H9 (cell line): ENCODE results near the gene DSTN. TPM values are rescaled to one million over a fixed set of nuclear protein-coding genes. Genes with fewer than 3 reads are reported as not detected.

Source experiments
- DNase-seq: peaks from one replicate; pipeline ENCODE4 v3.0.0-alpha.2; 2017
- H2AFZ ChIP-seq: one replicate; pipeline ENCODE4 v1.6.1; 2013; ENCODE audit warnings: mild to moderate bottlenecking, low read length, control low read depth, moderate library complexity
- H2AK5ac ChIP-seq: 2 replicates; pipeline ENCODE4 v1.6.1; 2013; ENCODE audit warnings: low read length, control low read depth, mixed read lengths; ENCODE audit not compliant: insufficient read length
- H2BK120ac ChIP-seq: one replicate; pipeline ENCODE4 v1.6.1; 2013; ENCODE audit warnings: low read depth, mild to moderate bottlenecking, low read length, control low read depth, inconsistent platforms; ENCODE audit not compliant: poor library complexity, severe bottlenecking
- H2BK12ac ChIP-seq: 2 replicates; pipeline ENCODE4 v1.6.1; 2013; ENCODE audit warnings: low read length, control low read depth, mixed read lengths, low read depth; ENCODE audit not compliant: insufficient read length
- H2BK15ac ChIP-seq: 2 replicates; pipeline ENCODE4 v1.6.1; 2013; ENCODE audit warnings: low read depth, low read length, control low read depth
- H2BK20ac ChIP-seq: one replicate; pipeline ENCODE4 v1.6.1; 2013; ENCODE audit warnings: low read depth, mild to moderate bottlenecking, low read length, control low read depth, inconsistent platforms; ENCODE audit not compliant: poor library complexity, severe bottlenecking
- H2BK5ac ChIP-seq: 2 replicates; pipeline ENCODE4 v1.6.1; 2013; ENCODE audit warnings: low read length, control low read depth, mixed read lengths; ENCODE audit not compliant: insufficient read length
- H3K14ac ChIP-seq: 2 replicates; pipeline ENCODE4 v1.6.1; 2013; ENCODE audit warnings: low read length, control low read depth; ENCODE audit not compliant: insufficient read depth
- H3K18ac ChIP-seq: 2 replicates; pipeline ENCODE4 v1.6.1; 2013; ENCODE audit warnings: low read depth, mild to moderate bottlenecking, mixed read lengths, low read length, control low read depth; ENCODE audit not compliant: insufficient read length
- H3K23ac ChIP-seq: 2 replicates; pipeline ENCODE4 v1.6.1; 2013; ENCODE audit warnings: low read length, control low read depth, mixed read lengths, low read depth; ENCODE audit not compliant: insufficient read length
- H3K23me2 ChIP-seq: 2 replicates; pipeline ENCODE4 v1.6.1; 2013; ENCODE audit warnings: low read depth, mild to moderate bottlenecking, mixed read lengths, low read length, control low read depth; ENCODE audit not compliant: insufficient read length, poor library complexity, severe bottlenecking
- H3K27ac ChIP-seq: 2 replicates; pipeline ENCODE4 v1.5.1; 2013; ENCODE audit warnings: low read length, control low read depth, mixed read lengths, low read depth; ENCODE audit not compliant: insufficient read length
- H3K27me3 ChIP-seq: 2 replicates; pipeline ENCODE4 v1.6.1; 2013; ENCODE audit warnings: low read length, control low read depth, inconsistent platforms; ENCODE audit not compliant: insufficient read depth
- H3K4ac ChIP-seq: 2 replicates; pipeline ENCODE4 v1.6.1; 2013; ENCODE audit warnings: low read depth, mild to moderate bottlenecking, control low read depth, inconsistent platforms, low read length, moderate library complexity
- H3K4me1 ChIP-seq: 2 replicates; pipeline ENCODE4 v1.6.1; 2013; ENCODE audit warnings: low read length, control low read depth, inconsistent platforms; ENCODE audit not compliant: insufficient read depth
- H3K4me2 ChIP-seq: 2 replicates; pipeline ENCODE4 v1.6.1; 2013; ENCODE audit warnings: low read length, control low read depth, mixed read lengths; ENCODE audit not compliant: insufficient read length, insufficient read depth
- H3K56ac ChIP-seq: 2 replicates; pipeline ENCODE4 v1.6.1; 2013; ENCODE audit warnings: low read depth, mild to moderate bottlenecking, mixed read lengths, low read length, control low read depth; ENCODE audit not compliant: insufficient read length
- H3K79me1 ChIP-seq: 2 replicates; pipeline ENCODE4 v1.6.1; 2013; ENCODE audit warnings: low read depth, mild to moderate bottlenecking, moderate library complexity, low read length, control low read depth, inconsistent platforms; ENCODE audit not compliant: insufficient read depth, poor library complexity, severe bottlenecking
- H3K79me2 ChIP-seq: 2 replicates; pipeline ENCODE4 v1.6.1; 2013; ENCODE audit warnings: low read length, control low read depth, inconsistent platforms; ENCODE audit not compliant: insufficient read depth
- H3K9ac ChIP-seq: 2 replicates; pipeline ENCODE4 v1.6.1; 2013; ENCODE audit warnings: low read length, control low read depth, mixed read lengths; ENCODE audit not compliant: insufficient read length; ENCODE audit errors: extremely low read depth
- H3K9me3 ChIP-seq: one replicate; pipeline ENCODE4 v1.6.1; 2013; ENCODE audit warnings: low read depth, low read length, inconsistent platforms; ENCODE audit not compliant: control insufficient read depth
- H3T11ph ChIP-seq: one replicate; pipeline ENCODE4 v1.6.1; 2013; ENCODE audit warnings: mild to moderate bottlenecking, low read length, control low read depth, inconsistent platforms
- H4K20me1 ChIP-seq: one replicate; pipeline ENCODE4 v1.6.1; 2013; ENCODE audit not compliant: control insufficient read depth, insufficient read length, insufficient read depth
- H4K5ac ChIP-seq: 2 replicates; pipeline ENCODE4 v1.6.1; 2013; ENCODE audit warnings: low read depth, mild to moderate bottlenecking, mixed read lengths, low read length, control low read depth; ENCODE audit not compliant: insufficient read length
- H4K8ac ChIP-seq: replicated peaks from 2 replicates; pipeline ENCODE4 v1.6.1; 2013; ENCODE audit warnings: low read length, control low read depth, mixed read lengths, low read depth; ENCODE audit not compliant: insufficient read length
- H4K91ac ChIP-seq: 2 replicates; pipeline ENCODE4 v1.6.1; 2013; ENCODE audit warnings: low read depth, mild to moderate bottlenecking, moderate library complexity, mixed read lengths, low read length, control low read depth; ENCODE audit not compliant: insufficient read length
- H3K27ac Mint-ChIP-seq, 3 experiments: 2 replicates in 2 of 3; 3 replicates in 1 of 3; pipeline ENCODE4 v1.8.0; 2020 to 2021; ENCODE audit warnings: mixed read lengths in 3 of 3, mild to moderate bottlenecking in 1 of 3, moderate library complexity in 1 of 3
- H3K27me3 Mint-ChIP-seq: 2 replicates; pipeline ENCODE4 v1.8.0; 2021; ENCODE audit warnings: low read depth, mild to moderate bottlenecking, moderate library complexity, mixed read lengths
- H3K36me3 Mint-ChIP-seq, 3 experiments: 2 replicates in 2 of 3; 3 replicates in 1 of 3; pipeline ENCODE4 v1.8.0; 2020 to 2021; ENCODE audit warnings: low read depth in 3 of 3, mixed read lengths in 3 of 3; ENCODE audit not compliant: insufficient read depth in 1 of 3
- H3K4me1 Mint-ChIP-seq, 2 experiments: 2 replicates each; pipeline ENCODE4 v1.8.0; 2020; ENCODE audit warnings: mixed read lengths in 2 of 2
- H3K4me3 Mint-ChIP-seq, 2 experiments: 2 replicates in 1 of 2; 3 replicates in 1 of 2; pipeline ENCODE4 v1.8.0; 2020 to 2021; ENCODE audit warnings: mild to moderate bottlenecking in 2 of 2, mixed read lengths in 2 of 2, moderate library complexity in 1 of 2
- H3K9me3 Mint-ChIP-seq, 2 experiments: 2 replicates in 1 of 2; 3 replicates in 1 of 2; pipeline ENCODE4 v1.8.0; 2020; ENCODE audit warnings: mild to moderate bottlenecking in 2 of 2, mixed read lengths in 2 of 2, moderate library complexity in 1 of 2
- CTCF ChIP-seq: fragments of 200-600 bp; sonication (generic); conservative IDR thresholded peaks from 3 replicates; pipeline ENCODE4 v1.8.0; 2021; ENCODE audit warnings: antibody characterized with exemption, mild to moderate bottlenecking
- WGBS: extraction: QIAGEN DNeasy Blood & Tissue Kit; methylation state at CpG from one replicate; pipeline ENCODE4 v1.1.7; 2013; ENCODE audit warnings: missing lambda C conversion rate, low lambda C conversion rate, mixed read lengths; ENCODE audit not compliant: insufficient read length; ENCODE audit errors: extremely low coverage; 5-methylcytosine and 5-hydroxymethylcytosine counted together
- total RNA-seq: library from RNA; stranded (reverse); gene quantifications from 2 replicates; pipeline ENCODE4 v1.2.1, GENCODE V29; 2021

The DSTN gene
- total RNA-seq, 1 experiment from 2014 or later = 145 TPM

- TF ChIP-seq CTCF = no peak
- H3K36me3 Mint-ChIP-seq = peaks cover 19 to 56% (median 56%) of the 10 kb centered on the region in 3 experiments; a peak in 6 of 7 replicates
- Histone ChIP-seq H3K27me3 (no peaks in the 10 kb centered on the region), H2BK15ac (no peak overlapping the region), H3K18ac (no peak overlapping the region), H3K56ac (no peak overlapping the region), H3T11ph (no peak overlapping the region), H2BK20ac (no peak overlapping the region), H3K4me2 (no peak overlapping the region), H2BK5ac (no peak overlapping the region), H2AFZ (no peak overlapping the region), H3K79me1 (no peaks in the 10 kb centered on the region), H3K4me1 (no peaks in the 10 kb centered on the region), H3K14ac (no peak overlapping the region), H2BK12ac (no peak overlapping the region), H3K4ac (no peak overlapping the region), H3K9me3 (no peaks in the 10 kb centered on the region), H4K91ac (no peak overlapping the region), H4K5ac (no peak overlapping the region), H3K9ac (no peak overlapping the region), H3K23ac (no peak overlapping the region), H4K20me1 (no peaks in the 10 kb centered on the region), H3K23me2 (no peaks in the 10 kb centered on the region), H3K27ac (no peak overlapping the region), H4K8ac (no peak overlapping the region), H2AK5ac (no peak overlapping the region), H3K79me2 (no peaks in the 10 kb centered on the region), H2BK120ac (no peak overlapping the region)
- H3K27me3 Mint-ChIP-seq = no peaks in the 10 kb centered on the region
- 0 out of 4 replicates have a peak, but pooled peaks cover 0 to 6% of the 10 kb centered on the region in 2 experiments for H3K4me1 Mint-ChIP-seq
- H3K4me3 Mint-ChIP-seq = no peak overlapping the region
- H3K27ac Mint-ChIP-seq = peak overlapping the region in 1 of 3 experiments; percentile 31; a peak in 1 of 7 replicates
- H3K9me3 Mint-ChIP-seq = no peaks in the 10 kb centered on the region
- no CpG with 5 or more reads among the region's 20 CpGs for WGBS
- peak; percentile 25 for DNase-seq
Observed at GRCh38 chr20:17617868-17618672, 48.2 kb downstream of the DSTN start.
